Activated CD4-positive, alpha-beta T cell treated with anti-CD3 and anti-CD28 coated beads for 36 hours (primary cell): Measurements from ENCODE around the gene NBPF20. TPM values are rescaled to one million over a fixed set of nuclear protein-coding genes. Genes with fewer than 3 reads are reported as not detected.
"Not testable (repeated sequence)": the region's sequence is repeated elsewhere in the genome, so short reads cannot be mapped to it uniquely, and the experiment has no call there.

ENCODE experiments used
- ATAC-seq: fragments of 200-7000 bp; cut with Tn5 transposase; one replicate; pipeline ENCODE4 v1.10.0; 2021; ENCODE audit warnings: mild to moderate bottlenecking, moderate library complexity
- CTCF ChIA-PET: fragments of 350-600 bp; sonication (Branson Sonifier 250); formaldehyde crosslinking; loops from one replicate; lab custom pipeline; 2021; ENCODE audit warnings: antibody characterized with exemption; lab: Charles Lee
- POLR2A ChIA-PET: fragments of 350-600 bp; sonication (Branson Sonifier 250); formaldehyde crosslinking; loops from one replicate; lab custom pipeline; 2021; ENCODE audit warnings: antibody characterized with exemption, inconsistent platforms; lab: Charles Lee
- DNase-seq: peaks from one replicate; pipeline ENCODE4 v3.0.0-alpha.2; 2020
- H3K27ac Mint-ChIP-seq: one replicate; pipeline ENCODE4 v1.8.0; 2021; ENCODE audit warnings: mixed read lengths
- H3K27me3 Mint-ChIP-seq: one replicate; pipeline ENCODE4 v1.8.0; 2021; ENCODE audit warnings: mixed read lengths
- H3K36me3 Mint-ChIP-seq: one replicate; pipeline ENCODE4 v1.8.0; 2021; ENCODE audit warnings: low read depth, mixed read lengths
- H3K4me1 Mint-ChIP-seq: one replicate; pipeline ENCODE4 v1.8.0; 2021; ENCODE audit warnings: mixed read lengths
- H3K4me3 Mint-ChIP-seq: one replicate; pipeline ENCODE4 v1.8.0; 2021; ENCODE audit warnings: mild to moderate bottlenecking, moderate library complexity, mixed read lengths
- H3K9me3 Mint-ChIP-seq: one replicate; pipeline ENCODE4 v1.8.0; 2021; ENCODE audit warnings: low read depth, mixed read lengths
- intact Hi-C, 2 experiments: fragments of 100-400 bp; cut with DNase I in 1 of 2; cut with micrococcal nuclease in 1 of 2; formaldehyde crosslinking; loops; one replicate each; pipeline versions ENCODE4 v1.14.2 to v1.15.1; 2022 to 2024; cut with DNase I, micrococcal nuclease
- total RNA-seq, 2 experiments: library from RNA; stranded (reverse); gene quantifications; one replicate each; pipeline ENCODE4 v1.2.3, GENCODE V29; 2021

Gene NBPF20
- 1 to 10 TPM; 1.2 to 1.5 TPM for total RNA-seq

- H3K9me3 Mint-ChIP-seq = peaks cover 16% of the 10 kb centered on the region
- peak; percentile 83 for DNase-seq
- peaks cover 5% of the 10 kb centered on the region for H3K36me3 Mint-ChIP-seq
- ATAC-seq = peak; percentile 95
- peak within 1 kb of the TSS; percentile 84 for H3K4me3 Mint-ChIP-seq
- peaks cover 32% of the 10 kb centered on the region for H3K27me3 Mint-ChIP-seq
- ChIA-PET CTCF (no interaction called here), POLR2A (interaction anchor here (0.6 kb wide), 1 partner anchor 40 kb away, joined by 4 read pairs; no protein-coding TSS in a partner anchor)
- peak within 1 kb of the TSS; percentile 61 for H3K27ac Mint-ChIP-seq
- intact Hi-C loops = no loop called here
- peaks cover 8% of the 10 kb centered on the region for H3K4me1 Mint-ChIP-seq
Measured at GRCh38 chr1:145425436-145426029, at the start of gene NBPF20. TSS of gene NBPF20 (minus strand) at chr1:145425603. CDS start at chr1:145405272, 20,331 bp downstream.

- H3K4me1 Mint-ChIP-seq, H3K27ac Mint-ChIP-seq, DNase-seq, CTCF ChIA-PET, H3K36me3 Mint-ChIP-seq, POLR2A ChIA-PET, intact Hi-C loops, H3K9me3 Mint-ChIP-seq: not testable (repeated sequence)
- peak; percentile 43 for ATAC-seq
- Mint-ChIP-seq H3K27me3 (peaks cover 13% of the 10 kb centered on the region), H3K4me3 (peak overlapping the region; percentile 75)
Measured at GRCh38 chr1:145474837-145475368, 49.5 kb upstream of the NBPF20 start.

GRCh38 chr1:145472731-145473130, 47.3 kb upstream of the NBPF20 start:
- H3K27ac Mint-ChIP-seq, CTCF ChIA-PET, H3K36me3 Mint-ChIP-seq, intact Hi-C loops, POLR2A ChIA-PET, ATAC-seq, H3K4me3 Mint-ChIP-seq, DNase-seq, H3K9me3 Mint-ChIP-seq, H3K4me1 Mint-ChIP-seq: not testable (repeated sequence)
- peaks cover 12% of the 10 kb centered on the region for H3K27me3 Mint-ChIP-seq

GRCh38 chr1:145471365-145471764, 46.0 kb upstream of the NBPF20 start:
- intact Hi-C loops, CTCF ChIA-PET, H3K9me3 Mint-ChIP-seq, DNase-seq, H3K36me3 Mint-ChIP-seq, H3K27ac Mint-ChIP-seq, ATAC-seq, H3K4me1 Mint-ChIP-seq, POLR2A ChIA-PET, H3K4me3 Mint-ChIP-seq: not testable (repeated sequence)
- peaks cover 12% of the 10 kb centered on the region for H3K27me3 Mint-ChIP-seq

GRCh38 chr1:145465405-145466144, 40.2 kb upstream of the NBPF20 start:
- H3K4me1 Mint-ChIP-seq, intact Hi-C loops, H3K27me3 Mint-ChIP-seq, H3K36me3 Mint-ChIP-seq, H3K9me3 Mint-ChIP-seq: not testable (repeated sequence)
- ChIA-PET POLR2A (interaction anchor here (0.9 to 1.0 kb wide), 6 partner anchors 40 to 1619 kb away, joined by 4 to 35 read pairs (median 6); partner anchors contain the start of gene NBPF20), CTCF (interaction anchor here (0.6 kb wide), 1 partner anchor 349 kb away, joined by 3 read pairs; no protein-coding TSS in a partner anchor)
- Mint-ChIP-seq H3K27ac (peak overlapping the region; percentile 95), H3K4me3 (peak overlapping the region; percentile 76)
- ATAC-seq = peak; percentile 92
- DNase-seq = peak; percentile 88

- H3K4me1 Mint-ChIP-seq, intact Hi-C loops, DNase-seq, CTCF ChIA-PET, H3K9me3 Mint-ChIP-seq, H3K36me3 Mint-ChIP-seq, H3K27me3 Mint-ChIP-seq: not testable (repeated sequence)
- POLR2A ChIA-PET = interaction anchor here (0.9 to 1.0 kb wide), 6 partner anchors 40 to 1620 kb away, joined by 4 to 35 read pairs (median 6); partner anchors contain the start of gene NBPF20
- peak; percentile 9 for ATAC-seq
- Mint-ChIP-seq H3K27ac (peak overlapping the region; percentile 95), H3K4me3 (peak overlapping the region; percentile 76)
Measured at GRCh38 chr1:145464708-145465336, 39.4 kb upstream of the NBPF20 start.

- intact Hi-C loops, CTCF ChIA-PET, H3K9me3 Mint-ChIP-seq, H3K36me3 Mint-ChIP-seq, H3K27ac Mint-ChIP-seq, POLR2A ChIA-PET, H3K4me3 Mint-ChIP-seq, DNase-seq, H3K27me3 Mint-ChIP-seq, H3K4me1 Mint-ChIP-seq, ATAC-seq: not testable (repeated sequence)
Measured at GRCh38 chr1:145464017-145464416, 38.6 kb upstream of the NBPF20 start.

GRCh38 chr1:145460684-145461083, 35.3 kb upstream of the NBPF20 start:
- ATAC-seq, H3K27ac Mint-ChIP-seq, H3K9me3 Mint-ChIP-seq, H3K4me1 Mint-ChIP-seq, POLR2A ChIA-PET, H3K36me3 Mint-ChIP-seq, CTCF ChIA-PET, intact Hi-C loops, H3K4me3 Mint-ChIP-seq, DNase-seq: not testable (repeated sequence)
- peaks cover 11% of the 10 kb centered on the region for H3K27me3 Mint-ChIP-seq

GRCh38 chr1:145460048-145460447, 34.6 kb upstream of the NBPF20 start:
- H3K4me1 Mint-ChIP-seq, H3K36me3 Mint-ChIP-seq, POLR2A ChIA-PET, H3K27ac Mint-ChIP-seq, DNase-seq, H3K9me3 Mint-ChIP-seq, ATAC-seq, intact Hi-C loops, CTCF ChIA-PET, H3K4me3 Mint-ChIP-seq: not testable (repeated sequence)
- H3K27me3 Mint-ChIP-seq = peaks cover 14% of the 10 kb centered on the region

- H3K9me3 Mint-ChIP-seq, H3K4me3 Mint-ChIP-seq, DNase-seq, POLR2A ChIA-PET, intact Hi-C loops, CTCF ChIA-PET, H3K36me3 Mint-ChIP-seq, H3K4me1 Mint-ChIP-seq, H3K27ac Mint-ChIP-seq: not testable (repeated sequence)
- ATAC-seq = peak; percentile 55
- peaks cover 17% of the 10 kb centered on the region for H3K27me3 Mint-ChIP-seq
Measured at GRCh38 chr1:145459591-145459990, 34.2 kb upstream of the NBPF20 start.

- POLR2A ChIA-PET, CTCF ChIA-PET: not testable (repeated sequence)
Measured at GRCh38 chr1:145459063-145459462, 33.7 kb upstream of the NBPF20 start.

More at GRCh38 chr1:145459063-145459462, 33.7 kb upstream of the NBPF20 start:
- peaks cover 18% of the 10 kb centered on the region for H3K27me3 Mint-ChIP-seq
- H3K4me1 Mint-ChIP-seq, H3K36me3 Mint-ChIP-seq, H3K27ac Mint-ChIP-seq, intact Hi-C loops, H3K9me3 Mint-ChIP-seq, H3K4me3 Mint-ChIP-seq, ATAC-seq, DNase-seq: not testable (repeated sequence)
